ENCODE measurements around the gene PLEKHM1. TPM values are rescaled to one million over a fixed set of nuclear protein-coding genes. Genes with fewer than 3 reads are reported as not detected.
A peak's percentile ranks its signal among the peaks of the same experiment; 100 is the strongest.
"Not testable (repeated sequence)": the region's sequence is repeated elsewhere in the genome, so short reads cannot be mapped to it uniquely, and the experiment has no call there.

The PLEKHM1 gene
- total and polyA plus RNA-seq, 12 donors, result 10.1 to 152 (median 51.6) TPM

DNA sequence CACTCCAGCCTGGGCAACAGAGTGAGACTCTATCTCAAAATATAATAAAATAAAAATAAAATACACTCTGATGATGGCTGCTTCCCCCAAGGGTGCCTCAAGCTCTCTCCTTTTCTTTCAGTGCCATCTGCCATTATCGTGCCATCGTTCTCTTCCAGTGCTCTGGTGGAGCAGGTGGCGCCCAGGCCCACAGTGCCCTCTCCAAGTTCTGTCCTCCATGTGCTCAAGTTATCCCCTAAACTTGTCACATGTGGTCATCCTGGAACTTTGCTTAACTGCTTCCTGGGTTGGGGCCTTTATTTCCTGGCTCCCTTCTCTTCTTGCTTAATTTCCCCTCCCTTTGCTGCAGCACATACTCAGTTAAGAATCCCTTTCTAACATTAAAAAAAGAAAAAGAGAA is 6.0 kb upstream of the PLEKHM1 start:
- 95 to 100% (median 98%) methylated on average over 3 of the region's 3 CpGs; no CpG with 5 or more reads in 1 of the 4 donors for WGBS, 4 donors
- H3K9me3 ChIP-seq (replicated peaks in 1 of 3); H3K36me3 ChIP-seq (replicated peaks in 1 of 2); H3K4me1 ChIP-seq (replicated peaks in 1 of 2); H3K27ac ChIP-seq; H3K4me3 ChIP-seq; DNase-seq; intact Hi-C loops (cut with DNase I); H3K27me3 ChIP-seq: not testable (repeated sequence)

DNA sequence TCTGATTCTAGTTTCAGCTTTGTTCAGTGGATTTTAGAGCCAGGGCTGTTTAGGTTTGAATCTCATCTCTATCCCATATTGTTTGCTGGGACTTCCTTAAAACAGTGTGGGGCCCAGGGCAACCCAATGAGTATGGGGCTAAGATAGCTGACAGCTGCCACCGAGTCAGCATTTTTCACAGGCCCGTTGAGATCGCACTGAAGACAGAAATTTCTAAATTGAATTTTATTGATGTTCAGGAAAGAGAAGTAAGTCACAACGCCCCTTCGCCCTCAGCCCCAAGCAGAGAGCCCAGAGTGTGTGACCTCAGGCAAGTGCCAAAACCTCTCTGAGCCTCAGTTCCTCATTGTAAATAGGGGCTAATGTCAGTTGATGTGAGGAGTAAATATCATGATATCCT is 4.0 kb upstream of the PLEKHM1 start:
- 54 to 66% (median 63%) methylated on average over 5 of the region's 5 CpGs for WGBS, 4 donors
- H3K4me1 ChIP-seq (replicated peaks in 1 of 2); H3K4me3 ChIP-seq; intact Hi-C loops (cut with DNase I); H3K9me3 ChIP-seq (replicated peaks in 1 of 3); H3K27ac ChIP-seq; H3K36me3 ChIP-seq (replicated peaks in 1 of 2); H3K27me3 ChIP-seq: not testable (repeated sequence)
- peak in 3 of 7 donors; percentile 32 to 36 (median 35) for DNase-seq

DNA sequence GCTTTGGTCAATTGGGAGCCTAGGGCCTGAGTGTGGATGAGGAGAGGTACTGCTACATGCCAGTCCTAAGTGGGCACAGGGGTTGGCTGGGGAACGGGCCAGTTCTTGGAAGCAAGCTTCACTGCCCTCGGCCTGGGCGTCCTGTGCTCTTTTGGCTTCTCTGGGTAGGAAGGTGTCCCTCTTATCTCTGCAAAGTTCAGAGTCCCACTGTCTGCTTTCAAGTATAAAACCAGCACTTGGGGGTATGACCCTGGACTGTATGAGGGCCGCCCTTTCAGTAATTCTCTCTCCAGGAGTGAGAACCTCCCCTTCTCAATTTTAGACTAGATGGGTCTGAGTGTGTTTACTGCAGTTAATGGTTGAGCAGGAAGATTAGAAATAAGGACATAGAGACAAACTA is 1.6 kb upstream of the PLEKHM1 start:
- H3K27ac ChIP-seq; H3K4me3 ChIP-seq; H3K27me3 ChIP-seq; H3K36me3 ChIP-seq (replicated peaks in 1 of 2); DNase-seq; H3K9me3 ChIP-seq (replicated peaks in 1 of 3); intact Hi-C loops (cut with DNase I): not testable (repeated sequence)
- WGBS, 4 donors, result 83 to 100% (median 86%) methylated on average over 1 to 4 of the region's 4 CpGs
- H3K4me1 ChIP-seq (replicated peaks in 1 of 2), result peaks cover 0 to 17% of the 10 kb centered on the region in 2 donors

DNA sequence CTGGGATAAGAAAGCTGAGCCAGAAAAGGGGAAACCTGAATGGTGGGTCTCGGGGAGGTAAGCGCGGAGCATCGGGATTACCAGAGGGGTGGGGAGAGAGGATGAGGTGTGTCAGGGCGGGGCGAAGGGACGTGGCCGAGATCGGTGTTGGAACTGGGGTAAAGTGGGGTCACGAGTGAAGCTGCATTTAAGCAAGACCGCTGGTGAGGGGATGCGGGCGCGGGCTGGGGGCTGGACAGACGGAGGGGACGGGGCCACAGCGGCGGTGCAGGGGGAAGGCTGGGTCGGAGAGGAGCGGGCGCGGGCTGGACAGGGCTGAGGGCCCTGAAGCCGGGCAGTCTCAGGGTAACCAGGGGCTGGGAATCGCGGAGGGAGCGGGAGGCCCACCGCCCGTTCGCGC is 323 bp downstream of the PLEKHM1 start:
- peak overlapping the region; percentile 28 to 70 (median 60) for H3K4me3 ChIP-seq
- peaks cover 0 to 17% of the 10 kb centered on the region in 2 donors for H3K4me1 ChIP-seq (replicated peaks in 1 of 2)
- H3K36me3 ChIP-seq (replicated peaks in 1 of 2); H3K27me3 ChIP-seq; H3K9me3 ChIP-seq (replicated peaks in 1 of 3); intact Hi-C loops (cut with DNase I): not testable (repeated sequence)
- WGBS, 4 donors, result 0 to 1% (median 1%) methylated on average over 10 to 24 of the region's 30 CpGs
- H3K27ac ChIP-seq, result peak overlapping the region in 4 of 5 donors; percentile 82 to 93 (median 88)
- peak in 5 of 7 donors; percentile 31 to 64 (median 39) for DNase-seq

DNA sequence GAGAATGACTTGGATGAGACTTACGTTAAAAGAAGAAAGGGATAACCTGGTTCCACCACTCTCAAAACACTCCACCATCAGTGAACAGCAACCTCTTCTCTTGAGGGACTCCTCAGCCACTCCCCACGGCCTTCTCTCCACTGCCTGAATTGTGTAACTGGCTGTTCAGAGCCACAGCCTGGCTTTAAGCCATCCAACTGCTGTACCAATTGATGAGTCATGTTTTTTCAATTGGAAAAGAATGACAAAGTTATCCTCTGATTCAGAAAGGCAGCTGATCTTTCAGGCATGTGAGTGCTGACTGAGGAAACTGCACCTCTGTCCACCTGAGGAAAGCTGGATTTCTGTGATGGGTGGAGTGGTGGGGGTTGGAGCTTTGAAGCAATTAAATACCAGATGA is 2.8 kb downstream of the PLEKHM1 start:
- peaks cover 0 to 25% of the 10 kb centered on the region in 2 donors for H3K4me1 ChIP-seq (replicated peaks in 1 of 2)
- H3K27me3 ChIP-seq; intact Hi-C loops (cut with DNase I); H3K4me3 ChIP-seq; H3K9me3 ChIP-seq (replicated peaks in 1 of 3); H3K36me3 ChIP-seq (replicated peaks in 1 of 2): not testable (repeated sequence)
- DNase-seq, result peak; percentile 82 to 97 (median 92)
- TF ChIP-seq POLR2A (IDR thresholded peaks at IDR 0.05), result peak in 1 of 2 donors; percentile 77
- 2 to 12% (median 8%) methylated on average over 2 of the region's 2 CpGs for WGBS, 4 donors
- H3K27ac ChIP-seq, result peak overlapping the region; percentile 35 to 93 (median 78)

DNA sequence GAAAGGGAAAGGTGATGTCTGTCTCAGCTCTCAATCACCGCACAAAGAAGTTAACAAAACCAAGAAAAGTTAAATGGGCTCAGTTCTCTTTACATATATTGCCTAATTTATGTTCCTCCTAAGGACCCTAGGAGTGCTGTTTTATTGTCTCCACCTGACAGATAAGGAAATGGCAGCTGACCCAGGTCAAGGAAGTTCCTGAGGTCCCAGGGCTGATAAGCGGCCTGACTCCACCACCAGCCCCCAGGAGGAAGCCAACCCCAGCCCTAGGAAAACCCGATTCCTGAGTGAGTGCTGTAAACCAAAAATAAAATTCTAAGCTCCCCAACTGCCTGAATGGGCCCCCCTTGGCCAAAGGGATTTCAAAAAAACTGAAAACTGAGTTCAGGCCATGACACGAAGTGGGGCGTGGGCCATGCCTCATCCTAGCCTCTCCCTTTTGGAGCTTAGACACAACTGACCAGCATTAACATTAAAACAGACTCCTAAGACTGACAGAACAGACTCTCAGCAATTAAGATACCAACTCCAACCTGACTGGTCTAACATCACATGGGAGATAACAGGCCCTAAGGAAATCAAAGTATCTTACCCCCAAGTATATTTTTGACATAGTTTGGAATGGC is 6.8 kb downstream of the PLEKHM1 start:
- H3K4me3 ChIP-seq; H3K36me3 ChIP-seq (replicated peaks in 1 of 2); H3K9me3 ChIP-seq (replicated peaks in 1 of 3); H3K27ac ChIP-seq; H3K27me3 ChIP-seq; intact Hi-C loops (cut with DNase I); DNase-seq: not testable (repeated sequence)
- WGBS, 4 donors, result 58 to 92% (median 70%) methylated on average over 3 to 5 of the region's 5 CpGs
- H3K4me1 ChIP-seq (replicated peaks in 1 of 2), result peaks cover 0 to 20% of the 10 kb centered on the region in 2 donors

DNA sequence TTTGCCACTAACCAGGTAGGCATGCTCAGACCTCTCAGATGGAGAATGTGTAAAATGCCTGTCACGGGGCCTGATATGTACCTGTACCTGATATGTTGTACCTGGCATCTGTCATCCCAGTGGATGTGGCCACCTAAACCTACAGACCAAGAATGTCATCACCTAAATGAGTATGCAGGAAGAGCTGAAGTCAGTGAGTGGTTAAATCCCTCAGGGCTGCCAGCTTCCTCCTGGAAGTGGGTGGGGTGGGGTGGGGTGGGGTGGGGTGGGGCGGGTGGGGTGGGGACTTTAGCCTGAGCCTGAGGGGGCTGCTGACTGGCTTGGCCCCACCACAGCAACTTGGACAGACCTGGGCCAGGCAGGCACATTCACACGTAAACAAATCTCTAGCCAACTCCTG is 7.3 kb downstream of the PLEKHM1 start:
- 35 to 72% (median 67%) methylated on average over 2 to 3 of the region's 3 CpGs for WGBS, 4 donors
- DNase-seq; H3K27ac ChIP-seq; H3K4me3 ChIP-seq; H3K27me3 ChIP-seq; H3K9me3 ChIP-seq (replicated peaks in 1 of 3); H3K36me3 ChIP-seq (replicated peaks in 1 of 2); intact Hi-C loops (cut with DNase I): not testable (repeated sequence)
- peaks cover 0 to 18% of the 10 kb centered on the region in 2 donors for H3K4me1 ChIP-seq (replicated peaks in 1 of 2)

DNA sequence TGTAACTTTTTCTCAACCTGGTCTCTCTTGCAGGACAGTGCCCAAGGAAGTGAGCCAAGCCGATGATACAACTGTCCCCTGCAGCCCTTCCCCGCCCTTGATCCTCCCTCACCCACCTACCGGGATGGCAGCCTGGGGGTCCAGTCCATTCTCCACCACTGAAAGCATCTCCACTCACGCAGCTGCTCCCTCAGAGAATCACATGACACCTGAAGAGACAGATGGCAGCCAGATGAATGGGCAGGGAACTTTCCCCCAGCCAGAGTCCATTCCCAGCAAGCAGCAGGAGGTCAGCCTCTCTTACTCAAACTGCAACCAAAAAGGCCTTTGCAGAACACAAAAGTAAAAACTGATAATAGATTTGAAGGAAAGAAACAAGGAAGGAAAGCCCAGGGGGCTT is 8.2 kb downstream of the PLEKHM1 start:
- H3K27ac ChIP-seq; intact Hi-C loops (cut with DNase I); H3K36me3 ChIP-seq (replicated peaks in 1 of 2); DNase-seq; H3K4me1 ChIP-seq (replicated peaks in 1 of 2); H3K9me3 ChIP-seq (replicated peaks in 1 of 3); H3K27me3 ChIP-seq; H3K4me3 ChIP-seq: not testable (repeated sequence)
- WGBS, 4 donors, result 88 to 100% methylated on average over 1 to 3 of the region's 4 CpGs; no CpG with 5 or more reads in 2 of the 4 donors

DNA sequence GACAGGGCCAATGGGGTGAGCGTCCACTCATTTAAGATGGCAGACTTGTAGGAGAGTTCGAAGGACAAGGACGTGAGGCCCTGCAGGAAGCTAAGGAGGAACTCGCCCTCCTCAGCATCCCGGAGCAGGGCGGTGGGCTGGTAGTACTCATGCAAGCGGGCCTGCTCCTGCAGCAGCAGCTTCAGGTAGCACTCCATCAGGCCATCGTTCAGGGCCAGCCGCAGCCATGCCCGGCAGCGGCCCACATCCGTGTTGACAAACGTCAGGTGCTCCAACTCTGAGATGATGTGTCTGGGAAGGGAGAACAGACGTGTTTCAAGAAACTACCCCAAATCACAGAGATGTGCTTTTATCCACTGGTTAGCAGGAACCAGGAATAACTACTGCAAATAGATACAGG is 15.1 kb downstream of the PLEKHM1 start:
- 94 to 97% (median 95%) methylated on average over 14 of the region's 14 CpGs for WGBS, 4 donors
- H3K27ac ChIP-seq; intact Hi-C loops (cut with DNase I); H3K27me3 ChIP-seq; H3K4me1 ChIP-seq (replicated peaks in 1 of 2); DNase-seq; H3K4me3 ChIP-seq; H3K9me3 ChIP-seq (replicated peaks in 1 of 3): not testable (repeated sequence)
- H3K36me3 ChIP-seq (replicated peaks in 1 of 2), result peaks cover 0 to 31% of the 10 kb centered on the region in 2 donors

DNA sequence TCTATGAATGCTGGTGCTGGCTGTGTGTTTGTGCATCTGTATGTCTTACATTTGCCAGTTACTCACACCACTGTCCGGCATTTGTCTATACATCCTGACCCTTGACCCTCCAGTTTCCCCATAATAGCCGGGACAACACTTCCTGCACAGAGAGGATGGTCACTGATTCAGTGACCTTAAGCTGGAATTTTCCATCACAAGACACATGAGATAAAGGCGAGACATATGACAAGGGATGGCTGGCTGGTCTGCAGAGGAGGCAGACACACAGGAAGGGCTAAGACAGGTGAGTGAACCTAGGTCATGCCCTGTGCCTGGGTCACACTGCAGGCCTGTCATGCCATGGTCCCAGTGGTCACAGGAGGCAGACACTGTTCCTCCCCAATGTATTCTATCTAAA is 18.3 kb downstream of the PLEKHM1 start:
- H3K27ac ChIP-seq; DNase-seq; H3K9me3 ChIP-seq (replicated peaks in 1 of 3); H3K4me1 ChIP-seq (replicated peaks in 1 of 2); intact Hi-C loops (cut with DNase I); H3K4me3 ChIP-seq; H3K27me3 ChIP-seq: not testable (repeated sequence)
- peaks cover 0 to 23% of the 10 kb centered on the region in 2 donors for H3K36me3 ChIP-seq (replicated peaks in 1 of 2)
- 19 to 67% (median 54%) methylated on average over 2 to 3 of the region's 3 CpGs for WGBS, 4 donors

DNA sequence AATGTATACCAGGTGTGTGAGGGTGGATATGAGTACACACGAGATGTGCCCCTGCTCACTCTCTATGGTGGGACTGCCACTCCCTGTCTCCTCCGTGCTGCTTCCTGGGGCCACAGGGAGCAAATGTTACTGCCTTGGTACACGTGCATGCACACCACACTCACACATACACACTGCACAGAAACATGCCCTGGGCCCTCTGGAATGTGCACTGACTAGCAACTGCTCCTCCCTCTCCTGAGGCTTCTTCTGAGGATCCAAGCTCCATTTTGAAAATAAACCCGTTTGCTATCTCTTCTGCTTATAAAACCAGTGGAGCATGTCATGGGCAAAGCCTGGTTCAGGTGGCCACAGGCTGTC is 21.3 kb downstream of the PLEKHM1 start:
- H3K36me3 ChIP-seq (replicated peaks in 1 of 2); H3K4me3 ChIP-seq; intact Hi-C loops (cut with DNase I); H3K4me1 ChIP-seq (replicated peaks in 1 of 2); H3K27ac ChIP-seq; H3K9me3 ChIP-seq (replicated peaks in 1 of 3); DNase-seq; H3K27me3 ChIP-seq: not testable (repeated sequence)
- 64 to 93% (median 69%) methylated on average over 3 to 4 of the region's 4 CpGs for WGBS, 4 donors
